ENCODE results near the gene LINGO4.
A peak's percentile ranks its signal among the peaks of the same experiment; 100 is the strongest.

The LINGO4 gene, protein sequence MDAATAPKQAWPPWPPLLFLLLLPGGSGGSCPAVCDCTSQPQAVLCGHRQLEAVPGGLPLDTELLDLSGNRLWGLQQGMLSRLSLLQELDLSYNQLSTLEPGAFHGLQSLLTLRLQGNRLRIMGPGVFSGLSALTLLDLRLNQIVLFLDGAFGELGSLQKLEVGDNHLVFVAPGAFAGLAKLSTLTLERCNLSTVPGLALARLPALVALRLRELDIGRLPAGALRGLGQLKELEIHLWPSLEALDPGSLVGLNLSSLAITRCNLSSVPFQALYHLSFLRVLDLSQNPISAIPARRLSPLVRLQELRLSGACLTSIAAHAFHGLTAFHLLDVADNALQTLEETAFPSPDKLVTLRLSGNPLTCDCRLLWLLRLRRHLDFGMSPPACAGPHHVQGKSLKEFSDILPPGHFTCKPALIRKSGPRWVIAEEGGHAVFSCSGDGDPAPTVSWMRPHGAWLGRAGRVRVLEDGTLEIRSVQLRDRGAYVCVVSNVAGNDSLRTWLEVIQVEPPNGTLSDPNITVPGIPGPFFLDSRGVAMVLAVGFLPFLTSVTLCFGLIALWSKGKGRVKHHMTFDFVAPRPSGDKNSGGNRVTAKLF

GRCh38 chr1:151805066-151805820 lies at the start of gene LINGO4:
Gene LINGO4, minus strand, starts transcription at chr1:151805419. Its CDS starts 2,715 bp downstream, at chr1:151802704.
- Mint-ChIP-seq H3K9me3 (no peaks in the 10 kb centered on the region), H3K36me3 (ENCODE audit: insufficient read depth) (peaks cover under 1% of the 10 kb centered on the region), H3K4me1 (peaks cover 5% of the 10 kb centered on the region), H3K27me3 (peaks cover 5% of the 10 kb centered on the region), H3K27ac (ENCODE audit: low read depth) (no peak within 1 kb of the TSS), H3K4me3 (no peak within 1 kb of the TSS)
- ATAC-seq (replicated peaks; ENCODE audit: extremely low read depth, poor library complexity, severe bottlenecking) (no peak), DNase-seq (ENCODE audit: low spot score in 2 of 2) (no peak)

GRCh38 chr1:151854658-151855057 lies 49.4 kb upstream of the LINGO4 start:
- Mint-ChIP-seq H3K4me1 (peaks cover 5% of the 10 kb centered on the region), H3K36me3 (ENCODE audit: insufficient read depth) (no peaks in the 10 kb centered on the region), H3K27ac (ENCODE audit: low read depth) (no peak overlapping the region), H3K27me3 (no peaks in the 10 kb centered on the region), H3K4me3 (no peak overlapping the region), H3K9me3 (no peaks in the 10 kb centered on the region)
- ATAC-seq (replicated peaks; ENCODE audit: extremely low read depth, poor library complexity, severe bottlenecking) = no peak
- DNase-seq (ENCODE audit: low spot score in 2 of 2) = no peak

GRCh38 chr1:151853411-151853943 lies 48.3 kb upstream of the LINGO4 start, which contains the start of gene THEM5:
Gene THEM5, minus strand, starts transcription at chr1:151853712. Its CDS starts 147 bp downstream, at chr1:151853565.
- H3K4me1 Mint-ChIP-seq = peaks cover 11% of the 10 kb centered on the region
- no peaks in the 10 kb centered on the region for H3K27me3 Mint-ChIP-seq
- no peaks in the 10 kb centered on the region for H3K36me3 Mint-ChIP-seq (ENCODE audit: insufficient read depth)
- no peak within 1 kb of the TSS for H3K27ac Mint-ChIP-seq (ENCODE audit: low read depth)
- no peaks in the 10 kb centered on the region for H3K9me3 Mint-ChIP-seq
- H3K4me3 Mint-ChIP-seq = no peak within 1 kb of the TSS
- DNase-seq (ENCODE audit: low spot score in 2 of 2) (no peak), ATAC-seq (replicated peaks; ENCODE audit: extremely low read depth, poor library complexity, severe bottlenecking) (no peak)

GRCh38 chr1:151852733-151853132 lies 47.5 kb upstream of the LINGO4 start:
- DNase-seq (ENCODE audit: low spot score in 2 of 2) (no peak), ATAC-seq (replicated peaks; ENCODE audit: extremely low read depth, poor library complexity, severe bottlenecking) (no peak)
- Mint-ChIP-seq H3K4me3 (no peak overlapping the region), H3K27ac (ENCODE audit: low read depth) (no peak overlapping the region), H3K9me3 (no peaks in the 10 kb centered on the region), H3K4me1 (peaks cover 11% of the 10 kb centered on the region), H3K27me3 (no peaks in the 10 kb centered on the region), H3K36me3 (ENCODE audit: insufficient read depth) (no peaks in the 10 kb centered on the region)

GRCh38 chr1:151851886-151852285 lies 46.7 kb upstream of the LINGO4 start:
- no peaks in the 10 kb centered on the region for H3K27me3 Mint-ChIP-seq
- ATAC-seq (replicated peaks; ENCODE audit: extremely low read depth, poor library complexity, severe bottlenecking) (no peak), DNase-seq (ENCODE audit: low spot score in 2 of 2) (no peak)
- no peak overlapping the region for H3K4me3 Mint-ChIP-seq
- no peak overlapping the region for H3K27ac Mint-ChIP-seq (ENCODE audit: low read depth)
- H3K4me1 Mint-ChIP-seq = peaks cover 12% of the 10 kb centered on the region
- no peaks in the 10 kb centered on the region for H3K9me3 Mint-ChIP-seq
- H3K36me3 Mint-ChIP-seq (ENCODE audit: insufficient read depth) = no peaks in the 10 kb centered on the region

GRCh38 chr1:151849871-151850270 lies 44.7 kb upstream of the LINGO4 start:
- peaks cover 3% of the 10 kb centered on the region for H3K36me3 Mint-ChIP-seq (ENCODE audit: insufficient read depth)
- ATAC-seq (replicated peaks; ENCODE audit: extremely low read depth, poor library complexity, severe bottlenecking) (no peak), DNase-seq (ENCODE audit: low spot score in 2 of 2) (no peak)
- H3K27ac Mint-ChIP-seq (ENCODE audit: low read depth) = peak overlapping the region; percentile 85
- no peaks in the 10 kb centered on the region for H3K9me3 Mint-ChIP-seq
- no peaks in the 10 kb centered on the region for H3K27me3 Mint-ChIP-seq
- peaks cover 23% of the 10 kb centered on the region for H3K4me1 Mint-ChIP-seq
- no peak overlapping the region for H3K4me3 Mint-ChIP-seq

DNA sequence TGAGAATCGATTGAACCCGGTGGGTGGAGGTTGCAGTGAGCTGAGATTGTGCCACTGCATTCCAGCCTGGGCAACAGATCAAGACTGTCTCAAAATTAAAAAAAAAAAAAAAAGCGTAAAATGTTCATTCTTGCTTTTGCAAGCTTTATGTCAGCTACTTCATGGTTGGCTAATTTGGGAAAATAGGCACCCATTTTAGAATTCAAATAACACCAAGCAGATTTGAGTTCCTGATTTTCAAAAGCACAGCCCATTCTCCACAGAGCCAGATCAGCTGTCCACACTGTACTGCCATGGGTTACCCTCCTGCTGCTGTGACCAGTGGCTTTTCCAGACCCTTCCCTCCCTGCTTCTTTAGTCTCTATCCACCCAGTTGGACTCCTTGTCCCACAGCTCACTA lies 43.9 kb upstream of the LINGO4 start:
- Mint-ChIP-seq H3K27me3 (no peaks in the 10 kb centered on the region), H3K4me1 (peaks cover 23% of the 10 kb centered on the region), H3K4me3 (no peak overlapping the region), H3K9me3 (no peaks in the 10 kb centered on the region), H3K27ac (ENCODE audit: low read depth) (peak overlapping the region; percentile 85), H3K36me3 (ENCODE audit: insufficient read depth) (peaks cover 3% of the 10 kb centered on the region)
- ATAC-seq (replicated peaks; ENCODE audit: extremely low read depth, poor library complexity, severe bottlenecking) (no peak), DNase-seq (ENCODE audit: low spot score in 2 of 2) (no peak)

GRCh38 chr1:151847867-151848596 lies 42.8 kb upstream of the LINGO4 start:
- peaks cover 4% of the 10 kb centered on the region for H3K36me3 Mint-ChIP-seq (ENCODE audit: insufficient read depth)
- no peaks in the 10 kb centered on the region for H3K27me3 Mint-ChIP-seq
- H3K27ac Mint-ChIP-seq (ENCODE audit: low read depth) = peak overlapping the region; percentile 9
- DNase-seq (ENCODE audit: low spot score in 2 of 2) (no peak), ATAC-seq (replicated peaks; ENCODE audit: extremely low read depth, poor library complexity, severe bottlenecking) (no peak)
- no peaks in the 10 kb centered on the region for H3K9me3 Mint-ChIP-seq
- peaks cover 23% of the 10 kb centered on the region for H3K4me1 Mint-ChIP-seq
- H3K4me3 Mint-ChIP-seq = no peak overlapping the region

GRCh38 chr1:151846686-151847237 lies 41.5 kb upstream of the LINGO4 start:
- peaks cover 4% of the 10 kb centered on the region for H3K36me3 Mint-ChIP-seq (ENCODE audit: insufficient read depth)
- no peaks in the 10 kb centered on the region for H3K27me3 Mint-ChIP-seq
- DNase-seq (ENCODE audit: low spot score in 2 of 2) = no peak
- peak overlapping the region; percentile 2 for H3K4me3 Mint-ChIP-seq
- no peaks in the 10 kb centered on the region for H3K9me3 Mint-ChIP-seq
- peak; percentile 71 for ATAC-seq (replicated peaks; ENCODE audit: extremely low read depth, poor library complexity, severe bottlenecking)
- H3K4me1 Mint-ChIP-seq = peaks cover 24% of the 10 kb centered on the region
- peak overlapping the region; percentile 84 for H3K27ac Mint-ChIP-seq (ENCODE audit: low read depth)

GRCh38 chr1:151846062-151846568 lies 40.9 kb upstream of the LINGO4 start:
- H3K9me3 Mint-ChIP-seq = no peaks in the 10 kb centered on the region
- H3K27ac Mint-ChIP-seq (ENCODE audit: low read depth) = peak overlapping the region; percentile 84
- H3K27me3 Mint-ChIP-seq = no peaks in the 10 kb centered on the region
- peak overlapping the region; percentile 2 for H3K4me3 Mint-ChIP-seq
- no peak for DNase-seq (ENCODE audit: low spot score in 2 of 2)
- H3K4me1 Mint-ChIP-seq = peaks cover 29% of the 10 kb centered on the region
- H3K36me3 Mint-ChIP-seq (ENCODE audit: insufficient read depth) = peaks cover 4% of the 10 kb centered on the region
- peak; percentile 59 for ATAC-seq (replicated peaks; ENCODE audit: extremely low read depth, poor library complexity, severe bottlenecking)

GRCh38 chr1:151843398-151843797 lies 38.2 kb upstream of the LINGO4 start:
- ATAC-seq (replicated peaks; ENCODE audit: extremely low read depth, poor library complexity, severe bottlenecking) = no peak
- no peak for DNase-seq (ENCODE audit: low spot score in 2 of 2)
- no peaks in the 10 kb centered on the region for H3K9me3 Mint-ChIP-seq
- H3K4me1 Mint-ChIP-seq = peaks cover 38% of the 10 kb centered on the region
- H3K27me3 Mint-ChIP-seq = no peaks in the 10 kb centered on the region
- H3K27ac Mint-ChIP-seq (ENCODE audit: low read depth) = no peak overlapping the region
- H3K4me3 Mint-ChIP-seq = no peak overlapping the region
- peaks cover 10% of the 10 kb centered on the region for H3K36me3 Mint-ChIP-seq (ENCODE audit: insufficient read depth)

Measured in central memory CD8-positive, alpha-beta T cell (primary cell).